Measurements from ENCODE around the gene KLF13. TPM values are rescaled to one million over a fixed set of nuclear protein-coding genes. Genes with fewer than 3 reads are reported as not detected.

The KLF13 gene
- total and polyA plus RNA-seq, 8 donors = 12.3 to 57.1 (median 32.6) TPM

DNA sequence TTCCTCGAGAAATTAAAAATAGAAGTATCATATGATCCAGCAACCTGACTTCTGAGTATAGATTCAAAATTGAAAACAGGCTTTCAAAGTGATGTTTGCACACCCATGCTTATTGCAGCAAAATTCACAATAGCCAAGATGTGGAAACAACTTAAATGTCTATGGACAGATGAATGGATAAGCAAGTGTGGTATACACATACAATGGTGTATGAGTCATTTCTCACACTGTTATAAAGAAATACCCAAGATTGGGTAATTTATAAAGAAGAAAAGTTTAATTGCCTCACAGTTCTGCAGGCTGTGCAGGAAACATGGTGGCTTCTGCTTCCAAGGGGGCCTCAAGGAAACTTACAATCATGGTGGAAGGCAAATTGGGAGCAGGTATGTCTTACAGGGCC is 100.8 kb downstream of the KLF13 start:
- Histone ChIP-seq H3K4me3 (no peak overlapping the region), H3K27ac (no peak overlapping the region), H3K4me1 (no peaks in the 10 kb centered on the region), H3K27me3 (no peaks in the 10 kb centered on the region), H3K9me3 (peaks cover 0 to 5% (median 0%) of the 10 kb centered on the region in 4 donors), H3K36me3 (no peaks in the 10 kb centered on the region)
- WGBS, 2 donors = 95% methylated on average over 1 of the region's 1 CpG
- intact Hi-C loops (cut with DNase I) = no loop called here
- FAIRE-seq = no peak
- TF ChIP-seq, protein P1, sequence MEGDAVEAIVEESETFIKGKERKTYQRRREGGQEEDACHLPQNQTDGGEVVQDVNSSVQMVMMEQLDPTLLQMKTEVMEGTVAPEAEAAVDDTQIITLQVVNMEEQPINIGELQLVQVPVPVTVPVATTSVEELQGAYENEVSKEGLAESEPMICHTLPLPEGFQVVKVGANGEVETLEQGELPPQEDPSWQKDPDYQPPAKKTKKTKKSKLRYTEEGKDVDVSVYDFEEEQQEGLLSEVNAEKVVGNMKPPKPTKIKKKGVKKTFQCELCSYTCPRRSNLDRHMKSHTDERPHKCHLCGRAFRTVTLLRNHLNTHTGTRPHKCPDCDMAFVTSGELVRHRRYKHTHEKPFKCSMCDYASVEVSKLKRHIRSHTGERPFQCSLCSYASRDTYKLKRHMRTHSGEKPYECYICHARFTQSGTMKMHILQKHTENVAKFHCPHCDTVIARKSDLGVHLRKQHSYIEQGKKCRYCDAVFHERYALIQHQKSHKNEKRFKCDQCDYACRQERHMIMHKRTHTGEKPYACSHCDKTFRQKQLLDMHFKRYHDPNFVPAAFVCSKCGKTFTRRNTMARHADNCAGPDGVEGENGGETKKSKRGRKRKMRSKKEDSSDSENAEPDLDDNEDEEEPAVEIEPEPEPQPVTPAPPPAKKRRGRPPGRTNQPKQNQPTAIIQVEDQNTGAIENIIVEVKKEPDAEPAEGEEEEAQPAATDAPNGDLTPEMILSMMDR (IDR thresholded peaks at IDR 0.05) = no peak
- DNase-seq = no peak
- ATAC-seq = no peak

Other genes with a start within 250 kb of the KLF13 start
- under 1 TPM in 1 of 6 donors, not detected in 5; 0.04 TPM for gene TRPM1, start 225.1 kb upstream of the KLF13 start, total RNA-seq
- gene TRPM1, start 225.1 kb upstream of the KLF13 start, polyA plus RNA-seq = not detected

Measured in pancreas (tissue), 10 donors.